IPS DF 6.9 (cell line): ENCODE results near the gene WDR93.
A peak's percentile ranks its signal among the peaks of the same experiment; 100 is the strongest.

Experiments
- DNase-seq: peaks from one replicate; pipeline ENCODE4 v3.0.0-alpha.2; 2013; ENCODE audit warnings: low read depth, low spot score
- H3K27ac ChIP-seq: one replicate; pipeline ENCODE4 v1.5.1; 2013; ENCODE audit warnings: low read length, control low read depth
- H3K27me3 ChIP-seq: 2 replicates; pipeline ENCODE4 v1.6.1; 2013; ENCODE audit warnings: mild to moderate bottlenecking, low read length; ENCODE audit not compliant: control insufficient read depth, insufficient read depth
- H3K36me3 ChIP-seq: 2 replicates; pipeline ENCODE4 v1.6.1; 2013; ENCODE audit warnings: low read length; ENCODE audit not compliant: control insufficient read depth, insufficient read depth
- H3K4me1 ChIP-seq: 2 replicates; pipeline ENCODE4 v1.6.1; 2013; ENCODE audit warnings: low read length; ENCODE audit not compliant: control insufficient read depth, insufficient read depth
- H3K4me3 ChIP-seq: 2 replicates; pipeline ENCODE4 v1.5.1; 2013; ENCODE audit warnings: mild to moderate bottlenecking, low read length
- H3K9me3 ChIP-seq: 2 replicates; pipeline ENCODE4 v1.6.1; 2013; ENCODE audit warnings: low read length, inconsistent platforms; ENCODE audit not compliant: control insufficient read depth, insufficient read depth
- WGBS: extraction: QIAGEN DNeasy Blood & Tissue Kit; methylation state at CpG from one replicate; pipeline ENCODE4 v1.1.7; 2013; ENCODE audit warnings: mixed read lengths, missing lambda C conversion rate; ENCODE audit not compliant: insufficient read length, insufficient coverage; 5-methylcytosine and 5-hydroxymethylcytosine counted together

Gene WDR93

GRCh38 chr15:89662893-89663626 is 27.6 kb upstream of the WDR93 start:
- no CpG with 5 or more reads among the region's 11 CpGs for WGBS
- Histone ChIP-seq H3K36me3 (no peaks in the 10 kb centered on the region; the same call in 1 of the 2 replicates), H3K27me3 (peaks cover 6% of the 10 kb centered on the region), H3K9me3 (no peaks in the 10 kb centered on the region), H3K4me3 (no peak overlapping the region), H3K4me1 (0 out of 2 replicates have a peak, but pooled peaks cover 2% of the 10 kb centered on the region), H3K27ac (no peak overlapping the region)
- DNase-seq: no peak

GRCh38 chr15:89664441-89665350 is 25.9 kb upstream of the WDR93 start:
- H3K27me3 ChIP-seq: peaks cover 6% of the 10 kb centered on the region
- no peak overlapping the region for H3K4me3 ChIP-seq
- DNase-seq: no peak
- WGBS: no CpG with 5 or more reads among the region's 13 CpGs
- H3K9me3 ChIP-seq: no peaks in the 10 kb centered on the region
- no peaks in the 10 kb centered on the region; the same call in 1 of the 2 replicates for H3K36me3 ChIP-seq
- 0 out of 2 replicates have a peak, but pooled peaks cover 2% of the 10 kb centered on the region for H3K4me1 ChIP-seq
- H3K27ac ChIP-seq: no peak overlapping the region

- DNase-seq: no peak
- peak overlapping the region; percentile 45; the same call in 1 of the 2 replicates for H3K4me3 ChIP-seq
- H3K36me3 ChIP-seq: no peaks in the 10 kb centered on the region; the same call in 1 of the 2 replicates
- WGBS: no CpG with 5 or more reads among the region's 72 CpGs
- no peaks in the 10 kb centered on the region for H3K9me3 ChIP-seq
- peaks cover 6% of the 10 kb centered on the region for H3K27me3 ChIP-seq
- H3K27ac ChIP-seq: no peak overlapping the region
- 0 out of 2 replicates have a peak, but pooled peaks cover 2% of the 10 kb centered on the region for H3K4me1 ChIP-seq
Observed at GRCh38 chr15:89665449-89666181, 25.0 kb upstream of the WDR93 start.

GRCh38 chr15:89666184-89666857 is 24.3 kb upstream of the WDR93 start:
- no CpG with 5 or more reads among the region's 8 CpGs for WGBS
- DNase-seq: no peak
- H3K9me3 ChIP-seq: no peaks in the 10 kb centered on the region
- H3K27ac ChIP-seq: no peak overlapping the region
- peaks cover 6% of the 10 kb centered on the region for H3K27me3 ChIP-seq
- 0 out of 2 replicates have a peak, but pooled peaks cover 2% of the 10 kb centered on the region for H3K4me1 ChIP-seq
- peak overlapping the region; percentile 45; the same call in 1 of the 2 replicates for H3K4me3 ChIP-seq
- no peaks in the 10 kb centered on the region; the same call in 1 of the 2 replicates for H3K36me3 ChIP-seq

- H3K4me1 ChIP-seq: 0 out of 2 replicates have a peak, but pooled peaks cover 2% of the 10 kb centered on the region
Observed at GRCh38 chr15:89666858-89667705, 23.5 kb upstream of the WDR93 start.

GRCh38 chr15:89667706-89667960 is 23.0 kb upstream of the WDR93 start:
- no CpG with 5 or more reads among the region's 7 CpGs for WGBS

More at GRCh38 chr15:89666858-89667705, 23.5 kb upstream of the WDR93 start:
- no peaks in the 10 kb centered on the region; the same call in 1 of the 2 replicates for H3K36me3 ChIP-seq
- peaks cover 6% of the 10 kb centered on the region for H3K27me3 ChIP-seq
- H3K9me3 ChIP-seq: no peaks in the 10 kb centered on the region
- no peak overlapping the region for H3K4me3 ChIP-seq
- no CpG with 5 or more reads among the region's 13 CpGs for WGBS
- DNase-seq: no peak
- H3K27ac ChIP-seq: no peak overlapping the region

GRCh38 chr15:89668171-89668570 is 22.4 kb upstream of the WDR93 start:
- Histone ChIP-seq H3K27me3 (peaks cover 6% of the 10 kb centered on the region), H3K36me3 (no peaks in the 10 kb centered on the region; the same call in 1 of the 2 replicates), H3K4me1 (0 out of 2 replicates have a peak, but pooled peaks cover 2% of the 10 kb centered on the region), H3K9me3 (no peaks in the 10 kb centered on the region), H3K4me3 (no peak overlapping the region), H3K27ac (no peak overlapping the region)
- DNase-seq: no peak
- no CpG with 5 or more reads among the region's 3 CpGs for WGBS

More at GRCh38 chr15:89667706-89667960, 23.0 kb upstream of the WDR93 start:
- no peak for DNase-seq
- peaks cover 6% of the 10 kb centered on the region for H3K27me3 ChIP-seq
- H3K9me3 ChIP-seq: no peaks in the 10 kb centered on the region
- 0 out of 2 replicates have a peak, but pooled peaks cover 2% of the 10 kb centered on the region for H3K4me1 ChIP-seq
- no peak overlapping the region for H3K27ac ChIP-seq
- H3K36me3 ChIP-seq: no peaks in the 10 kb centered on the region; the same call in 1 of the 2 replicates
- no peak overlapping the region for H3K4me3 ChIP-seq

GRCh38 chr15:89669309-89669865 is 21.2 kb upstream of the WDR93 start:
- H3K9me3 ChIP-seq: no peaks in the 10 kb centered on the region
- H3K27ac ChIP-seq: no peak overlapping the region
- H3K4me3 ChIP-seq: no peak overlapping the region
- peaks cover 5% of the 10 kb centered on the region for H3K27me3 ChIP-seq
- no CpG with 5 or more reads among the region's 9 CpGs for WGBS
- no peak for DNase-seq
- H3K36me3 ChIP-seq: no peaks in the 10 kb centered on the region; the same call in 1 of the 2 replicates
- 0 out of 2 replicates have a peak, but pooled peaks cover 2% of the 10 kb centered on the region for H3K4me1 ChIP-seq

- no CpG with 5 or more reads among the region's 15 CpGs for WGBS
- DNase-seq: no peak
- H3K36me3 ChIP-seq: no peaks in the 10 kb centered on the region; the same call in 1 of the 2 replicates
Observed at GRCh38 chr15:89669941-89670340, 20.7 kb upstream of the WDR93 start.

More at GRCh38 chr15:89669941-89670340, 20.7 kb upstream of the WDR93 start:
- Histone ChIP-seq H3K27ac (no peak overlapping the region), H3K4me3 (no peak overlapping the region), H3K4me1 (0 out of 2 replicates have a peak, but pooled peaks cover 2% of the 10 kb centered on the region), H3K9me3 (no peaks in the 10 kb centered on the region), H3K27me3 (peaks cover under 1% of the 10 kb centered on the region)
